Measurements from ENCODE around the gene RHOB. TPM values are rescaled to one million over a fixed set of nuclear protein-coding genes. Genes with fewer than 3 reads are reported as not detected.

RHOB gene
- total and polyA plus RNA-seq, 2 experiments from 2014 or later, result 15.4 to 92.1 TPM

DNA sequence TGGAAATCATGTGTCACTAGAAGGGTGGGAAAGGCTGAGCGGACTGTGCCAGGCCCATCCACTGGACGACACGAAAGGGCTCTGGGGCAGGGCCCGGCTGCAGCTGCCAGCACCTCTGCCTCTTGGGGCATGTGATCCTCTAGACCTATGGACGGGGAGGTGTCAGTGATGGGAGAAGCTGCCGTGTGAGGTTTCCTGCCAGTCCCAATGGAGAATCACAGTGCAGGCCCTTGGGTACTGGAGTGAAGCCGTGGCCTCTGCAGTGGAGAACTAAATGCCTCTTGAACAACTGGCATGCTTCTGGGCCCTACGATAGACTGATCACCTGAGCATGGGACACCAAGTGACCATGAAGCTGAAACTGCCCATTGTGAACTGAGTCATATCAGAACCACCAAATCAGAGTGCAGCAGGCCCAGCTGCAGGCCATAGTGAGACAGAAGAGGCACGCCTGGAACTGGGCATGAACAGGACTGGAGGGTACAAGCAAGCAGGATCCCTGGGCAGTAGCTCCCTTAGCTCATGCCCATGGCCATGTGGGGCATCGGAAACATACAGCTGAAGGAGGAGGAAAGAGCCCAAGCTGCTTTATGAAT lies 18.8 kb upstream of the RHOB start:
- DNase-seq (ENCODE audit: low read depth in 1 of 2, low spot score in 1 of 2), result no peak
- Histone ChIP-seq H3K27me3 (no peaks in the 10 kb centered on the region), H3K4me3 (no peak overlapping the region), H3K36me3 (no peaks in the 10 kb centered on the region), H3K4me1 (ENCODE audit: low read depth) (no peaks in the 10 kb centered on the region), H3K27ac (no peak overlapping the region), H3K9me3 (ENCODE audit: low read depth) (no peaks in the 10 kb centered on the region)
- TF ChIP-seq, protein P1, sequence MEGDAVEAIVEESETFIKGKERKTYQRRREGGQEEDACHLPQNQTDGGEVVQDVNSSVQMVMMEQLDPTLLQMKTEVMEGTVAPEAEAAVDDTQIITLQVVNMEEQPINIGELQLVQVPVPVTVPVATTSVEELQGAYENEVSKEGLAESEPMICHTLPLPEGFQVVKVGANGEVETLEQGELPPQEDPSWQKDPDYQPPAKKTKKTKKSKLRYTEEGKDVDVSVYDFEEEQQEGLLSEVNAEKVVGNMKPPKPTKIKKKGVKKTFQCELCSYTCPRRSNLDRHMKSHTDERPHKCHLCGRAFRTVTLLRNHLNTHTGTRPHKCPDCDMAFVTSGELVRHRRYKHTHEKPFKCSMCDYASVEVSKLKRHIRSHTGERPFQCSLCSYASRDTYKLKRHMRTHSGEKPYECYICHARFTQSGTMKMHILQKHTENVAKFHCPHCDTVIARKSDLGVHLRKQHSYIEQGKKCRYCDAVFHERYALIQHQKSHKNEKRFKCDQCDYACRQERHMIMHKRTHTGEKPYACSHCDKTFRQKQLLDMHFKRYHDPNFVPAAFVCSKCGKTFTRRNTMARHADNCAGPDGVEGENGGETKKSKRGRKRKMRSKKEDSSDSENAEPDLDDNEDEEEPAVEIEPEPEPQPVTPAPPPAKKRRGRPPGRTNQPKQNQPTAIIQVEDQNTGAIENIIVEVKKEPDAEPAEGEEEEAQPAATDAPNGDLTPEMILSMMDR (IDR thresholded peaks at IDR 0.05; ENCODE audit: low read depth, low read length), result no peak

DNA sequence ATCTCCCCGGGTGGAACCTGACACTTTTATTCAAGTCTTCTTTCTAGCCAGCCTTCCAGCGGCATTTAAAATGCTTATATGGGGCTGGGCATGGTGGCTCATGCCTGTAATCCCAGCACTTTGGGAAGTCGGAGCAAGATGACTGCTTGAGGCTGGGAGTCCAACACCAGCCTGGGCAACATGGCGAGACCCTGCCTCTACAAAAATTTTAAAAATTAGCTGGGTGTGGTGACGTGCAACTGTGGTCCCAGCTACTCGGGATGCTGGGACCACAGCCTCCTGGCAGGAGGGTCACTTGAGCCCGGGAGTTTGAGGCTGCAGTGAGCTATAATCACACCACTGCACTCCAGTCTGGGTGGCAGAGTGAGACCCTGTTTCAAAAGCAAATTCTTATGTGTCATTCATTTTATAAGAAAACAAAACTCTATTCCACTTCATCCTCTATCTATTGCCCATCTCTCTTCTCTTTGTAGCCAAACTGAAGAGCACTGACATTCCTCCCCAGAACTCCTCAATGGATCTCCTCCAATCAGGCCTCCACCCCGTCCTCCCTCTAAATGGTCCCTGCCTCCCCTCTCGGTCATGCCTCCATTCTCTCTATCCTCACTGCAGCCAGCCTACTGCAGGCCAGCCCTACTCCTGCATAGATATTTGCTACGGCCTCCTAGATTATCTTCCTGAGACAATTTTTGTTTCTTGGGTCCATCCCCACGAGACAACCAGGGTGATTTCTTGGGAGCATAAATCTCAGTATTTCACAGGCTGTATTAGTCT lies 18.0 kb upstream of the RHOB start:
- TF ChIP-seq, protein P1 (IDR thresholded peaks at IDR 0.05; ENCODE audit: low read depth, low read length), result no peak
- H3K4me3 ChIP-seq, result no peak overlapping the region
- no peaks in the 10 kb centered on the region for H3K36me3 ChIP-seq
- no peaks in the 10 kb centered on the region for H3K27me3 ChIP-seq
- H3K27ac ChIP-seq, result no peak overlapping the region
- H3K9me3 ChIP-seq (ENCODE audit: low read depth), result no peaks in the 10 kb centered on the region
- DNase-seq (ENCODE audit: low read depth in 1 of 2, low spot score in 1 of 2), result no peak
- H3K4me1 ChIP-seq (ENCODE audit: low read depth), result no peaks in the 10 kb centered on the region

DNA sequence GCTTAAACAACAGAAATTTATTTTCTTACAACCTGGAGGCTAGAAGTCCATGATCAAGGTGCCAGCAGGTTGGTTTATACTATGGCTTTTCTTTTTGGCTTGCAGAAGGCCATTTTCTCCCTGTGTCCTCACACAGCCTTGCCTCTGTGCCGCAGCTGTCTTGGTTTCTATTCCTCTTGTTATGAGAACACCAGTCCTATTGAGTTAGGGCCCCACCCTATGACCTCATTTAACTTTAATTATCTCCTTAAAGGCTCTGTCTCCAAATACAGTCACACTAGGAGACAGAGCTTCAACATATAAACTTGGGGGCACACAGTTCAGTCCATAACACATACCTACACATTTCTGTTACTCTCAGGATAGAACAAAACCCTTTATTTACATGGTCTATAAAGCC lies 17.3 kb upstream of the RHOB start:
- no peak overlapping the region for H3K4me3 ChIP-seq
- H3K9me3 ChIP-seq (ENCODE audit: low read depth), result no peaks in the 10 kb centered on the region
- H3K4me1 ChIP-seq (ENCODE audit: low read depth), result no peaks in the 10 kb centered on the region
- no peaks in the 10 kb centered on the region for H3K27me3 ChIP-seq
- TF ChIP-seq, protein P1 (IDR thresholded peaks at IDR 0.05; ENCODE audit: low read depth, low read length), result no peak
- no peak overlapping the region for H3K27ac ChIP-seq
- H3K36me3 ChIP-seq, result no peaks in the 10 kb centered on the region
- DNase-seq (ENCODE audit: low read depth in 1 of 2, low spot score in 1 of 2), result no peak

DNA sequence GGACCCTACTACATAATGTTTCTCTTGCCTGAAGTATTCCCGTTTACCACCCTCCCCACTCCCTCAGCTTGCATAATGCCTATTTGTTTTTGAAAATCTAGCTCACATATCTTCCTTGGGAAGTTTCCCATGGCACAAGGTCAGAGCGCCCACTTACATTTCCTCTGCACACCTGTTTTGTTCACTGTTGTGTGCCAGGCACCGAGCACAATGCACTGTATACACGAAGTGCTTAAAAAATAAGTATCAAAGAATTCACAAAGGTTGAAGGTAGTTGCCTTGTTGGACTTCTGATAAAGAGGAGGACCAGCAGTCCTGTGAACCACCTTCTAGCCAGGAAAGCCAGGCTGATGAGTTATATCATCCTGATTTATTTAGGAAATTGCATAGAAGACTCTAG lies 16.8 kb upstream of the RHOB start:
- Histone ChIP-seq H3K27me3 (no peaks in the 10 kb centered on the region), H3K4me1 (ENCODE audit: low read depth) (no peaks in the 10 kb centered on the region), H3K27ac (no peak overlapping the region), H3K9me3 (ENCODE audit: low read depth) (no peaks in the 10 kb centered on the region), H3K36me3 (no peaks in the 10 kb centered on the region), H3K4me3 (no peak overlapping the region)
- TF ChIP-seq, protein P1 (IDR thresholded peaks at IDR 0.05; ENCODE audit: low read depth, low read length), result no peak
- DNase-seq (ENCODE audit: low read depth in 1 of 2, low spot score in 1 of 2), result no peak

DNA sequence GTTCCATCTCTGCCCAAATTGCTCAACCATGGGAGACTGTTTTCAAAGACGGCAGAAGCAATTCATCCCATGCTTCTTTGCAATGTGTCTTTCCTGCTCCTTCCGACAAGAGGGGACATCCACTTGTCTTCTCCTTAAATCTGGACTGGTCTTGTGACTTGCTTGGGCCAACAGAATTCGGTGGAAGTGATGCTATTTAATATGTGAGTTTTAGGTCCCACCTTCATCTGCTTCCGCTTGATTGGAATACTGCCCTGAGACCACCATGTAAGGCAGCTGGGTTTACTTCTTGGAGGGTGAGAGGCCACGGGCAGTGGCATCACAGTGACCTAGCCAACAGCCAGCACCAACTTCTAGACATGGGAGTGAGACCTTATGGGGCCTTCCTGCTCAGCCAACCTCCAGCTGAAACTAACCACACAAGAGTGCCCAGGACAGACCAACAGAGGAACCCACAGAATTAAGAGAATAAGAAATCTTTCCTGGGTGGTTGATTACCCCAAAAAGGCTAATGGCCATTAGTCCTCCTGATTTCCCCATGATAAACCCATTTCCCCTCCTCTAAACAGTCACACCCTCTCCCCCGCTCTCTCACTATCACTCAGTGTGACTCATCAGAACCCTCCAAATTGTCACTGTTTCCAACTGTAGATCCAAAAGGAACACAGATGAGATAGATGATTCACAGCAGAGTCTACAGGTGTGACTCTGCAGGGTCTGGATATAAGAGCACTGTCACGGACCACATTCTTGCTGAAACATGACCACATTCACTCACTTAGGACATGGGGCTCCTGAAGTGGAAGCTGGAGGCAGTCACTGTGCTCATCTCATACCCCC lies 16.2 kb upstream of the RHOB start:
- TF ChIP-seq, protein P1 (IDR thresholded peaks at IDR 0.05; ENCODE audit: low read depth, low read length), result no peak

More for the DNA sequence above, 16.2 kb upstream of the RHOB start:
- no peak for DNase-seq (ENCODE audit: low read depth in 1 of 2, low spot score in 1 of 2)
- Histone ChIP-seq H3K4me3 (no peak overlapping the region), H3K27ac (no peak overlapping the region), H3K36me3 (no peaks in the 10 kb centered on the region), H3K27me3 (no peaks in the 10 kb centered on the region), H3K4me1 (ENCODE audit: low read depth) (no peaks in the 10 kb centered on the region), H3K9me3 (ENCODE audit: low read depth) (no peaks in the 10 kb centered on the region)
